ENCODE measurements around the gene TXNDC8. TPM values are rescaled to one million over a fixed set of nuclear protein-coding genes. Genes with fewer than 3 reads are reported as not detected.

TXNDC8 gene
- polyA plus RNA-seq, 1 donor from 2014 or later = not detected

GRCh38 chr9:110346325-110346724 lies 8.7 kb upstream of the TXNDC8 start:
- TF ChIP-seq EZH2 (IDR thresholded peaks at IDR 0.05; ENCODE audit: borderline replicate concordance, insufficient read depth, low read length, poor library complexity, severe bottlenecking) (no peak), EP300 (conservative IDR thresholded peaks at IDR 0.05; ENCODE audit: poor library complexity, severe bottlenecking) (no peak), SMC3 (conservative IDR thresholded peaks at IDR 0.05; ENCODE audit: poor library complexity) (no peak), MXI1 (conservative IDR thresholded peaks at IDR 0.05; ENCODE audit: poor library complexity, severe bottlenecking) (no peak)
- Histone ChIP-seq H3K9me2 (ENCODE audit: insufficient read depth, low read length) (no peaks in the 10 kb centered on the region), H3K79me2 (replicated peaks; ENCODE audit: insufficient read depth, low read length) (no peaks in the 10 kb centered on the region), H3K27me3 (ENCODE audit: insufficient read depth, low read depth, low read length) (no peaks in the 10 kb centered on the region), H3K36me3 (ENCODE audit: insufficient read depth, low read length) (no peaks in the 10 kb centered on the region), H3K4me2 (ENCODE audit: low read length) (no peak overlapping the region), H3K9ac (ENCODE audit: low read length) (no peak overlapping the region), H3F3A (ENCODE audit: insufficient read depth, low read length, poor library complexity, severe bottlenecking) (no peaks in the 10 kb centered on the region), H3K9me3 (ENCODE audit: low read length) (no peaks in the 10 kb centered on the region), H3K27ac (ENCODE audit: low read length) (no peak overlapping the region), H2AFZ (ENCODE audit: low read depth, low read length) (no peak overlapping the region), H4K20me1 (ENCODE audit: insufficient read depth) (no peaks in the 10 kb centered on the region), H3K4me3 (ENCODE audit: low read length) (no peak overlapping the region)

GRCh38 chr9:110344821-110345220 lies 7.2 kb upstream of the TXNDC8 start:
- Histone ChIP-seq H3K4me3 (ENCODE audit: low read length) (no peak overlapping the region), H2AFZ (ENCODE audit: low read depth, low read length) (no peak overlapping the region), H3K36me3 (ENCODE audit: insufficient read depth, low read length) (no peaks in the 10 kb centered on the region), H3K4me2 (ENCODE audit: low read length) (no peak overlapping the region), H3K9me2 (ENCODE audit: insufficient read depth, low read length) (no peaks in the 10 kb centered on the region), H4K20me1 (ENCODE audit: insufficient read depth) (no peaks in the 10 kb centered on the region), H3K9me3 (ENCODE audit: low read length) (no peaks in the 10 kb centered on the region), H3K27me3 (ENCODE audit: insufficient read depth, low read depth, low read length) (no peaks in the 10 kb centered on the region), H3F3A (ENCODE audit: insufficient read depth, low read length, poor library complexity, severe bottlenecking) (no peaks in the 10 kb centered on the region), H3K9ac (ENCODE audit: low read length) (no peak overlapping the region), H3K79me2 (replicated peaks; ENCODE audit: insufficient read depth, low read length) (no peaks in the 10 kb centered on the region), H3K27ac (ENCODE audit: low read length) (no peak overlapping the region)
- TF ChIP-seq CTCF (IDR thresholded peaks at IDR 0.05; ENCODE audit: poor library complexity, severe bottlenecking) (no peak), MXI1 (conservative IDR thresholded peaks at IDR 0.05; ENCODE audit: poor library complexity, severe bottlenecking) (no peak), EP300 (conservative IDR thresholded peaks at IDR 0.05; ENCODE audit: poor library complexity, severe bottlenecking) (no peak)
- TF ChIP-seq, protein P1, sequence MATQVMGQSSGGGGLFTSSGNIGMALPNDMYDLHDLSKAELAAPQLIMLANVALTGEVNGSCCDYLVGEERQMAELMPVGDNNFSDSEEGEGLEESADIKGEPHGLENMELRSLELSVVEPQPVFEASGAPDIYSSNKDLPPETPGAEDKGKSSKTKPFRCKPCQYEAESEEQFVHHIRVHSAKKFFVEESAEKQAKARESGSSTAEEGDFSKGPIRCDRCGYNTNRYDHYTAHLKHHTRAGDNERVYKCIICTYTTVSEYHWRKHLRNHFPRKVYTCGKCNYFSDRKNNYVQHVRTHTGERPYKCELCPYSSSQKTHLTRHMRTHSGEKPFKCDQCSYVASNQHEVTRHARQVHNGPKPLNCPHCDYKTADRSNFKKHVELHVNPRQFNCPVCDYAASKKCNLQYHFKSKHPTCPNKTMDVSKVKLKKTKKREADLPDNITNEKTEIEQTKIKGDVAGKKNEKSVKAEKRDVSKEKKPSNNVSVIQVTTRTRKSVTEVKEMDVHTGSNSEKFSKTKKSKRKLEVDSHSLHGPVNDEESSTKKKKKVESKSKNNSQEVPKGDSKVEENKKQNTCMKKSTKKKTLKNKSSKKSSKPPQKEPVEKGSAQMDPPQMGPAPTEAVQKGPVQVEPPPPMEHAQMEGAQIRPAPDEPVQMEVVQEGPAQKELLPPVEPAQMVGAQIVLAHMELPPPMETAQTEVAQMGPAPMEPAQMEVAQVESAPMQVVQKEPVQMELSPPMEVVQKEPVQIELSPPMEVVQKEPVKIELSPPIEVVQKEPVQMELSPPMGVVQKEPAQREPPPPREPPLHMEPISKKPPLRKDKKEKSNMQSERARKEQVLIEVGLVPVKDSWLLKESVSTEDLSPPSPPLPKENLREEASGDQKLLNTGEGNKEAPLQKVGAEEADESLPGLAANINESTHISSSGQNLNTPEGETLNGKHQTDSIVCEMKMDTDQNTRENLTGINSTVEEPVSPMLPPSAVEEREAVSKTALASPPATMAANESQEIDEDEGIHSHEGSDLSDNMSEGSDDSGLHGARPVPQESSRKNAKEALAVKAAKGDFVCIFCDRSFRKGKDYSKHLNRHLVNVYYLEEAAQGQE (IDR thresholded peaks at IDR 0.05; ENCODE audit: borderline replicate concordance) = no peak

DNA sequence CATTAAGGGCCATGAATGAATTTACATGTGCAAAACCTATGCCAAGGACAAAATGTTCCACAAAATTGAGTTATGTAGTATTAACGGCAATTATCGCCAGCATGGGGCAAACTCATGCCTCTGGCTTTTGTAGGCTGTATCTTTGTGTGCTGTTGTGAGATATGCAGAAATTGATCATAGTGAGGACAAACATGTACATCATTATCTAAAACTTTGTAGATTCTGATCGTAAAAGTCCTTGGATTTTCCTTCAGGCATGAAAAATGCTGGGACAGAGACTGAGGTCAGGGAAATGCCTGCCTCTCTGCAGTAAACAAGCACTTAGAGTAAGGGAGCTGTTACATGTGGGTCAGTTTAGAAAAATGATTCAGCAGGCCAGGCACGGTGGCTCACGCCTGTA lies 5.9 kb upstream of the TXNDC8 start:
- H3K27me3 ChIP-seq (ENCODE audit: insufficient read depth, low read depth, low read length) = no peaks in the 10 kb centered on the region
- H3K9me2 ChIP-seq (ENCODE audit: insufficient read depth, low read length) = no peaks in the 10 kb centered on the region
- H3K36me3 ChIP-seq (ENCODE audit: insufficient read depth, low read length) = no peaks in the 10 kb centered on the region
- no peak overlapping the region for H3K4me2 ChIP-seq (ENCODE audit: low read length)
- no peak overlapping the region for H3K27ac ChIP-seq (ENCODE audit: low read length)
- H3K4me3 ChIP-seq (ENCODE audit: low read length) = no peak overlapping the region
- H3K9me3 ChIP-seq (ENCODE audit: low read length) = no peaks in the 10 kb centered on the region
- no peaks in the 10 kb centered on the region for H3F3A ChIP-seq (ENCODE audit: insufficient read depth, low read length, poor library complexity, severe bottlenecking)
- no peaks in the 10 kb centered on the region for H3K79me2 ChIP-seq (replicated peaks; ENCODE audit: insufficient read depth, low read length)
- no peak overlapping the region for H2AFZ ChIP-seq (ENCODE audit: low read depth, low read length)
- H3K9ac ChIP-seq (ENCODE audit: low read length) = no peak overlapping the region
- H4K20me1 ChIP-seq (ENCODE audit: insufficient read depth) = no peaks in the 10 kb centered on the region
- TF ChIP-seq RAD21 (conservative IDR thresholded peaks at IDR 0.05) (no peak), TAF1 (IDR thresholded peaks at IDR 0.05; ENCODE audit: low read depth) (no peak), CTCF (IDR thresholded peaks at IDR 0.05; ENCODE audit: poor library complexity, severe bottlenecking) (no peak), EZH2 (IDR thresholded peaks at IDR 0.05; ENCODE audit: borderline replicate concordance, insufficient read depth, low read length, poor library complexity, severe bottlenecking) (no peak), SMC3 (conservative IDR thresholded peaks at IDR 0.05; ENCODE audit: poor library complexity) (no peak), MXI1 (conservative IDR thresholded peaks at IDR 0.05; ENCODE audit: poor library complexity, severe bottlenecking) (no peak), POLR2AphosphoS5 (IDR thresholded peaks at IDR 0.05) (no peak), EP300 (conservative IDR thresholded peaks at IDR 0.05; ENCODE audit: poor library complexity, severe bottlenecking) (no peak)
- TF ChIP-seq, protein P1 (IDR thresholded peaks at IDR 0.05; ENCODE audit: borderline replicate concordance) = no peak

Measured in neural cell (in vitro differentiated cells).